GM18520 (cell line): ENCODE measurements around the gene DACH2.

Experiments
- ATAC-seq: cut with Tn5 transposase; IDR thresholded peaks from one replicate; pipeline ENCODE4 v1.9.1; 2021; ENCODE audit not compliant: unreplicated experiment

Gene DACH2

DNA sequence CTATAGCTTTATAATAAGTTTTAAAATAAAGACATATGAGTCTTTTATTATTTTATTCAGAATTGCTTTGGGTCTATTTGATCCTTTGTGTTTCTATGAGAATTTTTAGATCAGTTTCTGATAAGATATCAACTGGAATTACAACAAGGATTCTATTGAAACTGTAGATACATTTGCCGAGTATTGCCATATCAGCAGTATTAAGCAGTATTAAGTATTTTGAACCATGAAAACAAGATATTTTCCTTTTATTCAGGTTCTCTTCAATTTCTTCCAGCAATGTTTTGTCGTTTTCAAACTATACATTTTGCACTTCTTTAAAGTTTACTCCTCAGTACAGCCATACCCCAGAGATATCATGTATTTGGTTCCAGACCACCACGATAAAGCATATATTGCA, 598.8 kb downstream of the DACH2 start:
- no peak for ATAC-seq

DNA sequence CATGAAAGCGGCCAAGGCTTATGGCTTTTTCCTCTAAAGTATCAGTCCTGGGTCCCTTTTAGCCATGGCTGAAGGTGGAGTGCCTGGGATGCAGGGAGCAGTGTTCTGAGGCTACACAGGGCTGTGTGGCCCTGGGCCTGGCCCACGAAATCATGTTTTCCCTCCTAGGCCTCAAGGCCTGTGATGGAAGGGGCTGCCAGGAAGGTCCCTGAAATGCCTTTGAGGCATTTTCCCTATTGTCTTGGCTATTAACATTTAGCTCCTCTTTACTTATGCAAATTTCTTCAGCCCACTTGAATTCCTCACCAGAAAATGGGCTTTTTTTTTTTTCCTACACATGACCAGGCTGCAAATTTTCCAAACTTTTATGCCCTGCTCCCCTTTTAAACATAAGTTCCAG, 657.0 kb downstream of the DACH2 start:
- no peak for ATAC-seq

GRCh38 chrX:86806786-86807185, 658.5 kb downstream of the DACH2 start:
- ATAC-seq = no peak

GRCh38 chrX:86809651-86810050, 661.4 kb downstream of the DACH2 start:
- ATAC-seq = no peak

DNA sequence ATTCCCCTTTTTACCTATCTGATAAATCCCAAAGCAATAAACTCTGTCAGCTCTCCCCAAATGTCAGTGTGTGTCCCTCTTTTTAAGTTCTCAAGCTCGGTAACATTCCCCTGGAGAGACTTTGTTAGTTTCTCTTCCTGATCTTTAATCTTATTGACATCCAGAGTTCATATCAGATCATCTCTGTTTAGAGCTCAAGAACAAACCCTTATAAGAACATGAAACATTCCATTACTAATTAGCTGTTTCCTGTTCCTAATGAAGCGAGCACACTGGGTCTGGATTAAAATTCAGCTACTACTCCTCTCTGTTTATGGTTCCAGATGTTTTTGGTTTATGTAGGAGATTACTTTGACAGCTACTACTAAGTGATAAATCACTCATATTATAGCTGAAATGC, 681.5 kb downstream of the DACH2 start:
- ATAC-seq = no peak

DNA sequence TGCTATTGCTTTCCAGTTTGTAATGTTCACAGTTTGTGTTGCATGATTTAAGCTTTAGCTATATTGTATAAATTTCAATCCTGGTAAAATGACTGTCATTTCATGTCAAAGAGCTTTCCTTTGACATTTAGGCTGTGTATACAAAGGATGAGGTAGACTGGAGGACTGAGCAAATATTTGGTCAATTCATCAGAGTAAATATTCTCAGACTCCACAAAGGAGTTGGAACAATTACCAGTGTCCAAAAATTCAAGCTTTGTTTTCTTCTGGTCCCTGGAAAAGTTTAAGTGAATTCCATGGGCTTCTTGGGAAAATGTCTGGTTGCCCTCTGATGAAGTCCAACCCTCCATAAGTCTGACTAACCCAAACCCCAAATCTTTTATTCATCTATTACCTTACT, 682.4 kb downstream of the DACH2 start:
- no peak for ATAC-seq

DNA sequence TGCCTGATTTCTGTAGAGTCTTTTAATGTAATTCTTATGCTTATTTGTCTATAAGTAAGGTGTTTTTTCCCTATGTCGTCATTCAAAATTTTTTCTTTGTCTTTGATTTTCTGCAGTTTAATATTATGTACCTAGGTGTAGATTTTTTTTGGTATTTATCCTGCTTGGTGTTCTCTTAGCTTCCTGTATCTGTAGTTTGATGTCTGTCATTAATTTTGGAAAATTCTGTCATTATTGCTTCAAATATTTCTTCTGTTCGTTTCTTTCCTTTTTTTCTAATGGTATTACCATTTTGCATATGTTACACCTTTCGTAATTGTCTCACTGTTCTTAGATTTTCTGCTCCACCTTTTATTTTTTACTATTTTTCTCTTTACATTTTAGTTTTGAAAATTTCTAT, 696.9 kb downstream of the DACH2 start:
- no peak for ATAC-seq
